Thoracic aorta (tissue), 2 donors: ENCODE results near the gene RNF138. TPM values are rescaled to one million over a fixed set of nuclear protein-coding genes. Genes with fewer than 3 reads are reported as not detected.
A peak's percentile ranks its signal among the peaks of the same experiment; 100 is the strongest.

Experiments
- ATAC-seq: fragments of 150-250 bp; one replicate; pipeline ENCODE4 v1.8.0; 2017; ENCODE audit warnings: low read depth; ENCODE audit not compliant: insufficient number of reproducible peaks, low FRiP score
- DNase-seq: peaks from one replicate; pipeline ENCODE4 v3.0.0-alpha.2; 2020; ENCODE audit warnings: low spot score
- H3K27ac ChIP-seq, 2 donors: fragments of 200-600 bp; sonication (generic); 1 replicate in 1 of 2; 2 replicates in 1 of 2; pipeline ENCODE4 v1.5.1; 2016; ENCODE audit warnings: mild to moderate bottlenecking in 2 of 2, moderate library complexity in 2 of 2
- H3K27me3 ChIP-seq: fragments of 200-600 bp; sonication (generic); replicated peaks from 2 replicates; pipeline ENCODE4 v1.6.0; 2016; ENCODE audit warnings: mild to moderate bottlenecking; ENCODE audit not compliant: insufficient read depth
- H3K36me3 ChIP-seq: fragments of 200-600 bp; sonication (generic); one replicate; pipeline ENCODE4 v1.5.1; 2016
- H3K4me1 ChIP-seq, 2 donors: fragments of 200-600 bp; sonication (generic); 1 replicate in 1 of 2; 2 replicates in 1 of 2; pipeline versions ENCODE4 v1.5.1 to v1.6.0; 2016; ENCODE audit warnings: low read depth in 2 of 2, mild to moderate bottlenecking in 1 of 2; ENCODE audit not compliant: control insufficient read depth in 1 of 2
- H3K4me3 ChIP-seq: fragments of 200-600 bp; sonication (generic); 2 replicates; pipeline ENCODE4 v1.5.1; 2016; ENCODE audit warnings: mild to moderate bottlenecking
- H3K9me3 ChIP-seq: fragments of 200-600 bp; sonication (generic); 2 replicates; pipeline ENCODE4 v1.5.1; 2016
- total RNA-seq, 2 donors: library from RNA; depleted of rRNA; stranded (reverse); fragments of >200 nt; gene quantifications; one replicate each; pipeline versions ENCODE4 v1.1.0 to v1.2.3, GENCODE V29; 2016
- TF ChIP-seq, protein P1 (sequence below): fragments of 200-600 bp; sonication (generic); IDR thresholded peaks from one replicate; pipeline ENCODE4 v1.5.1; 2019; ENCODE audit warnings: antibody characterized with exemption

The RNF138 gene, protein sequence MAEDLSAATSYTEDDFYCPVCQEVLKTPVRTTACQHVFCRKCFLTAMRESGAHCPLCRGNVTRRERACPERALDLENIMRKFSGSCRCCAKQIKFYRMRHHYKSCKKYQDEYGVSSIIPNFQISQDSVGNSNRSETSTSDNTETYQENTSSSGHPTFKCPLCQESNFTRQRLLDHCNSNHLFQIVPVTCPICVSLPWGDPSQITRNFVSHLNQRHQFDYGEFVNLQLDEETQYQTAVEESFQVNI
- total RNA-seq: 10 to 100 TPM; 17.7 to 18.5 TPM

DNA sequence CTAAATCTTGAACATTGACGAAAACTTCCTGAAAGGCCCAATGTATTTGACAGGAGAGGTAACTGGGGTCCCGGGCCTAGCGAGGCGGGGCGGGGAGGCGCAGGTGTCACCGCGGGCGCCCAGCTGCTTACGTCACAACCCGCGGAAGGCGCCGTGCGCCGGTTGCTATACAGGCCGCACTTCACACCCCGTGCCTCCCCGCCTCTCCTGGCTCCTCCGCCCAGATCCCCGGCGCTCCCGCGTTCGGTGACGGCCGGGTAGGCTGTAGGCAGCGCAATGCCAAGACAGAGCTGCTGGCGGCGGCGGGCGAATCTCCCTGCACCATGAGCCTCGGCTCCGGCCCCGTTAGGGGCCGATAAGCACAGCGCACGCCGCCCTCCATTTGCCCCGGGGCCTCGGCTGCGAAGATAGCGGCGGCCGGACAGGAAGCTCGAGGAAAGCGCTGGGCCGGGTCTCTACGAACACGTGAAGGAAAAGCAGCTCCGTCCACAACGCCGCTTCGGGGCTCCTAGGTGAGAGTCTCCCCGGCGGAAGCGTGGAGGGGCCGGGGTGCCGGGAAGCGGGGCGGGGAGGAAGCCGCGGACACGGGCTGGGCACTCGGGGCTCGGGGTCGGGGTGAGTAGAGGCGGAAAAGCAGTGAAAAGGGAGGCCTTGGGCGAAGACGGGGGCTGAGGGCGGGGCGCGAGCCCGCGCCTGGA, at the start of gene RNF138:
Gene RNF138 (plus strand): TSS at position 151 of the 698 bp plus-strand sequence. CDS start 903 bp downstream, outside the sequence.
- ATAC-seq: peak; percentile 47

DNA sequence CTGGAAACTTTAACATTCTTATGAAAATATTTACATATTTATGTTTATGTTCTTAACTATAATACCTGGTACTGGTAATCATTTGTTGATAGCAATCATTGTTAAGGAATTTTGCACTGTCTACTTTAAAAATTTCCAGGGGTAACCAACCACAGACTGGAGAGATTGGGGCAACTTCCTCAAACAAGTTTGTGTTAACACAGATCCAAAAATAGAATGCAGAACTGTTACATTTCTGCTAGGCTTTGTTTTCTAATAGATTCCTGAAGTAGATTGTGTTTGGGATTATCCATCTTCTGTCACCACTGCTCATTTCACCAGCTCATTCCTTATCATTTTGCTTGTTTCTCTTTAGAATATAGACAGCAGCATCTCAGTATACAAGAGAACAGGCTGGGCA, 49.3 kb upstream of the RNF138 start:
- no peak overlapping the region for H3K27ac ChIP-seq
- H3K4me3 ChIP-seq: peak overlapping the region; percentile 25
- H3K36me3 ChIP-seq: no peaks in the 10 kb centered on the region
- no peak for DNase-seq
- H3K9me3 ChIP-seq: no peaks in the 10 kb centered on the region
- no peaks in the 10 kb centered on the region for H3K27me3 ChIP-seq
- no peaks in the 10 kb centered on the region for H3K4me1 ChIP-seq
- no peak for ATAC-seq
- TF ChIP-seq, protein P1, sequence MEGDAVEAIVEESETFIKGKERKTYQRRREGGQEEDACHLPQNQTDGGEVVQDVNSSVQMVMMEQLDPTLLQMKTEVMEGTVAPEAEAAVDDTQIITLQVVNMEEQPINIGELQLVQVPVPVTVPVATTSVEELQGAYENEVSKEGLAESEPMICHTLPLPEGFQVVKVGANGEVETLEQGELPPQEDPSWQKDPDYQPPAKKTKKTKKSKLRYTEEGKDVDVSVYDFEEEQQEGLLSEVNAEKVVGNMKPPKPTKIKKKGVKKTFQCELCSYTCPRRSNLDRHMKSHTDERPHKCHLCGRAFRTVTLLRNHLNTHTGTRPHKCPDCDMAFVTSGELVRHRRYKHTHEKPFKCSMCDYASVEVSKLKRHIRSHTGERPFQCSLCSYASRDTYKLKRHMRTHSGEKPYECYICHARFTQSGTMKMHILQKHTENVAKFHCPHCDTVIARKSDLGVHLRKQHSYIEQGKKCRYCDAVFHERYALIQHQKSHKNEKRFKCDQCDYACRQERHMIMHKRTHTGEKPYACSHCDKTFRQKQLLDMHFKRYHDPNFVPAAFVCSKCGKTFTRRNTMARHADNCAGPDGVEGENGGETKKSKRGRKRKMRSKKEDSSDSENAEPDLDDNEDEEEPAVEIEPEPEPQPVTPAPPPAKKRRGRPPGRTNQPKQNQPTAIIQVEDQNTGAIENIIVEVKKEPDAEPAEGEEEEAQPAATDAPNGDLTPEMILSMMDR: no peak

More for the DNA sequence above, at the start of gene RNF138:
- Histone ChIP-seq H3K36me3 (no peaks in the 10 kb centered on the region), H3K27me3 (no peaks in the 10 kb centered on the region), H3K4me1 (peaks cover 15 to 17% of the 10 kb centered on the region in 2 donors), H3K27ac (peak within 1 kb of the TSS; percentile 99 to 100), H3K9me3 (no peaks in the 10 kb centered on the region), H3K4me3 (peak within 1 kb of the TSS; percentile 95)
- peak; percentile 39 for DNase-seq
- TF ChIP-seq, protein P1: no peak

DNA sequence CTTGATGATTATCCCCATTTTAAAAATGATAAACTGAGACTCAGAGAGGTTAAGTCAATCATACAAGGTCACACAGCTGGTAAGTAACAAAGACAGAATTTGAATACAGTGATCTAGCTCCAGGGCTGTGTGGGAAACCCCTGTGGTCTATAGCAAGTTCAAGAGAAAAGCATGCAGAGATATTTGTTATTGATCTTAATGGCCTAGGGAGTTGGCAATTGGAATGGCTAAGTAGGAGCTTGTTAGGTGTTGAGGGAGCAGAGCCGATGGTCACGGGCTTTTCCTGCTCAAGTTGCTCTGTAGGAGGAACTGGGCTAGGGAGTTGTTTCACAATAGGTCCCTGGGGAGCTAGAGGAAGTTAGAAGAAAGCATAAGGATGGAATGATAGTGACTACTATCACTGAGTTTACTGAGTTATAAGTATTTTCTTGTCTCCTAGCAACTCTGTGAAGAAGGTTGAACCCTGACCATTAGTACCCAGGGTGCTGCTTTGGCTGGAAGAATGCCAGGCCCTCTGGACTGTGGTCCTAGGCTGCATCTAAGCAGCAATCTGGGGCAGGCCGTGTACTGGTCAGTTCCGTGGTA, 43.1 kb upstream of the RNF138 start:
- peaks cover 0 to 8% of the 10 kb centered on the region in 2 donors for H3K4me1 ChIP-seq
- H3K27me3 ChIP-seq: no peaks in the 10 kb centered on the region
- peak overlapping the region in 1 of 2 donors; percentile 19 for H3K27ac ChIP-seq
- no peaks in the 10 kb centered on the region for H3K9me3 ChIP-seq
- no peaks in the 10 kb centered on the region for H3K36me3 ChIP-seq
- H3K4me3 ChIP-seq: peak overlapping the region; percentile 3
- DNase-seq (no peak), ATAC-seq (peak; percentile 43)
- TF ChIP-seq, protein P1: no peak

DNA sequence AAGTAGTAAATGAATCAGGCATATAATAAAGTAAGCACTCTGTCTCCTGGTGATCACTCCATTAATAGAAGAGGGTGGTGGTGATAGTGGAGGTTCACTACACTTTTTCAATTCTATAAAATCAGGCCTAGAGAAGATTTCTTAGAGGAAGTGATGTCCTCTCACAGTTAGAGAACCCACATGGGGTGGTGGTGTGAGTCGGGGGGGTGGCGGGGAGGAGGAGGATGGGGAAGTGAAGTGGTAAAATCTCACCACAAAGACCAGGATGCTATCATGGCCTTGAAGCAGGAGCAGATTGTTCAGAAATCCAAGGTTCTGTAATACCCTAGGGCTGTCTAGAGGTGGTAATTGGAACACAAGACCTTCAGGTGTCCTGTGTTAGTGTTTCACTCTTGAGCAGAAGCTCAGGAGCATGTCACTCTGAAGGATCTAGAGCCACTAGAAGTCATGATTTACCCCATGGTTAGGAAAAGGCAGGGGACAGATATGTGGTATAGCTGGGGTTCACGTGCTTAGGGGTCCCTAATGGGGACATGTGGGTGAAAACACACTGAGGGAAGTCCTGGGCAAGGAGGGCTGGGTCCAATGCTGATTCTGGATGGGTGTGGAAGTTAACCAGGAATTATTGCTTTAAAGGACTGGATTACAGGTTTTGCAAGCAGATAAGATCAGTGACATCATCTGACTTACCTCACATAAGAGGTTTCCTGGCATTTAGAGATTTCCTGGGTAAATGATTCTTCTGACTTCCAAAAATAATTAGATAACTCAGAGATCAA, 42.1 kb upstream of the RNF138 start:
- Histone ChIP-seq H3K27me3 (no peaks in the 10 kb centered on the region), H3K9me3 (no peaks in the 10 kb centered on the region), H3K36me3 (no peaks in the 10 kb centered on the region), H3K4me3 (peak overlapping the region; percentile 3), H3K27ac (peak overlapping the region in 1 of 2 donors; percentile 19), H3K4me1 (peaks cover 0 to 8% of the 10 kb centered on the region in 2 donors)
- ATAC-seq: no peak
- no peak for DNase-seq
- TF ChIP-seq, protein P1: no peak
